Hindlimb muscle (tissue), 1 donor: Measurements from ENCODE around the gene F12. TPM values are rescaled to one million over a fixed set of nuclear protein-coding genes. Genes with fewer than 3 reads are reported as not detected.

Experiments used
- DNase-seq: peaks from one replicate; pipeline ENCODE4 v3.0.0-alpha.2; 2013
- polyA plus RNA-seq: library from polyadenylated mRNA; unstranded; fragments of 120-200 nt; gene quantifications from one replicate; pipeline ENCODE4 v1.2.1, GENCODE V29; 2013; ENCODE audit not compliant: insufficient read length

Gene F12
- polyA plus RNA-seq, 1 donor, result 0.41 TPM

- DNase-seq, result no peak
Observed at GRCh38 chr5:177410575-177410974, 1.2 kb upstream of the F12 start.

- no peak for DNase-seq
Observed at GRCh38 chr5:177405805-177406204, 3.6 kb downstream of the F12 start.

GRCh38 chr5:177405312-177405711, 4.1 kb downstream of the F12 start:
- no peak for DNase-seq

GRCh38 chr5:177404641-177405179, 4.7 kb downstream of the F12 start:
- no peak for DNase-seq

- peak; percentile 84 for DNase-seq
Observed at GRCh38 chr5:177403792-177404640, 5.3 kb downstream of the F12 start.

- no peak for DNase-seq
Observed at GRCh38 chr5:177403102-177403791, 6.1 kb downstream of the F12 start.

GRCh38 chr5:177402271-177403043, 6.9 kb downstream of the F12 start:
- DNase-seq, result no peak

- no peak for DNase-seq
Observed at GRCh38 chr5:177399997-177400868, 9.1 kb downstream of the F12 start, which contains the start of gene PFN3. PFN3 (minus strand) TSS chr5:177400661; CDS start chr5:177400576, 85 bp downstream.

- no peak for DNase-seq
Observed at GRCh38 chr5:177397875-177398390, 11.4 kb downstream of the F12 start.

- no peak for DNase-seq
Observed at GRCh38 chr5:177396807-177397206, 12.6 kb downstream of the F12 start.

- no peak for DNase-seq
Observed at GRCh38 chr5:177396078-177396477, 13.3 kb downstream of the F12 start.

GRCh38 chr5:177393990-177394389, 15.4 kb downstream of the F12 start:
- DNase-seq, result no peak

GRCh38 chr5:177393206-177393765, 16.1 kb downstream of the F12 start:
- DNase-seq, result no peak

GRCh38 chr5:177392765-177393164, 16.6 kb downstream of the F12 start:
- no peak for DNase-seq

GRCh38 chr5:177390363-177391300, 18.7 kb downstream of the F12 start:
- peak; percentile 89 for DNase-seq

GRCh38 chr5:177389241-177390169, 19.9 kb downstream of the F12 start:
- no peak for DNase-seq

- no peak for DNase-seq
Observed at GRCh38 chr5:177388521-177389052, 20.8 kb downstream of the F12 start.

GRCh38 chr5:177387405-177387804, 22.0 kb downstream of the F12 start:
- no peak for DNase-seq
